Smooth muscle cell (in vitro differentiated cells): ENCODE results near the gene TMEM184A. TPM values are rescaled to one million over a fixed set of nuclear protein-coding genes. Genes with fewer than 3 reads are reported as not detected.

Source experiments
- DNase-seq: peaks from one replicate; lab custom pipeline; 2025; ENCODE audit not compliant: unreplicated experiment; lab: John Stamatoyannopoulos, UW
- H2AFZ ChIP-seq: fragments of 200-600 bp; sonication (generic); 2 replicates; pipeline ENCODE4 v1.6.0; 2016; ENCODE audit warnings: antibody characterized with exemption, low read depth, mild to moderate bottlenecking
- H3F3A ChIP-seq: fragments of 200-600 bp; sonication (generic); 2 replicates; pipeline ENCODE4 v1.6.0; 2017; ENCODE audit warnings: antibody characterized with exemption, low read depth
- H3K27ac ChIP-seq: fragments of 200-600 bp; sonication (generic); 2 replicates; pipeline ENCODE4 v1.5.1; 2016; ENCODE audit warnings: low read depth, mild to moderate bottlenecking
- H3K27me3 ChIP-seq: fragments of 200-600 bp; sonication (generic); 2 replicates; pipeline ENCODE4 v1.6.1; 2016; ENCODE audit warnings: low read depth, mild to moderate bottlenecking
- H3K36me3 ChIP-seq: fragments of 200-600 bp; sonication (generic); 2 replicates; pipeline ENCODE4 v1.5.1; 2016; ENCODE audit warnings: low read depth
- H3K4me1 ChIP-seq: fragments of 200-600 bp; sonication (generic); 2 replicates; pipeline ENCODE4 v1.5.1; 2016; ENCODE audit warnings: low read depth
- H3K4me2 ChIP-seq: fragments of 200-600 bp; sonication (generic); 2 replicates; pipeline ENCODE4 v1.6.0; 2016; ENCODE audit warnings: mild to moderate bottlenecking
- H3K4me3 ChIP-seq: fragments of 200-600 bp; sonication (generic); 2 replicates; pipeline ENCODE4 v1.5.1; 2016; ENCODE audit warnings: mild to moderate bottlenecking
- H3K79me2 ChIP-seq: fragments of 200-600 bp; sonication (generic); 2 replicates; pipeline ENCODE4 v1.6.0; 2016; ENCODE audit warnings: low read depth, mild to moderate bottlenecking
- H3K9ac ChIP-seq: fragments of 200-600 bp; sonication (generic); 2 replicates; pipeline ENCODE4 v1.6.0; 2016; ENCODE audit warnings: low read depth
- H3K9me3 ChIP-seq: fragments of 200-600 bp; sonication (generic); replicated peaks from 2 replicates; pipeline ENCODE4 v1.5.1; 2016; ENCODE audit warnings: low read depth
- H4K20me1 ChIP-seq: fragments of 200-600 bp; sonication (generic); 2 replicates; pipeline ENCODE4 v1.6.0; 2016; ENCODE audit warnings: low read depth
- CTCF ChIP-seq: fragments of 200-600 bp; sonication (generic); IDR thresholded peaks from 2 replicates; pipeline ENCODE4 v1.5.1; 2017; ENCODE audit warnings: borderline replicate concordance, mild to moderate bottlenecking, antibody characterized with exemption; ENCODE audit not compliant: insufficient read depth, poor library complexity, severe bottlenecking
- WGBS: methylation state at CpG from one replicate; pipeline ENCODE4 v1.1.7; 2016; ENCODE audit warnings: low lambda C conversion rate; 5-methylcytosine and 5-hydroxymethylcytosine counted together
- polyA plus RNA-seq: library from polyadenylated mRNA; unstranded; fragments of >200 nt; fragmentation: Nextera tagmentation; extraction: Ambion mirVana; gene quantifications from 2 replicates; pipeline ENCODE4 v1.2.1, GENCODE V29; 2016
- total RNA-seq: library from RNA; depleted of rRNA; stranded (reverse); fragments of >200 nt; gene quantifications from 2 replicates; pipeline ENCODE4 v1.2.3, GENCODE V29; 2014

The TMEM184A gene
- total and polyA plus RNA-seq, 2 experiments from 2014 or later: 1.6 to 4.8 TPM

GRCh38 chr7:1542329-1542728 lies 13.7 kb downstream of the TMEM184A start:
- Histone ChIP-seq H3K4me2 (no peak overlapping the region), H3F3A (no peaks in the 10 kb centered on the region), H3K36me3 (no peaks in the 10 kb centered on the region), H3K4me1 (peaks cover 7% of the 10 kb centered on the region), H3K79me2 (peaks cover 16% of the 10 kb centered on the region), H3K4me3 (no peak overlapping the region), H4K20me1 (no peaks in the 10 kb centered on the region), H3K27ac (no peak overlapping the region), H2AFZ (no peak overlapping the region), H3K27me3 (no peaks in the 10 kb centered on the region), H3K9ac (no peak overlapping the region), H3K9me3 (no peaks in the 10 kb centered on the region)
- 96% methylated on average over 21 of the region's 21 CpGs for WGBS
- no peak for DNase-seq
- TF ChIP-seq CTCF: no peak

GRCh38 chr7:1541431-1542162 lies 14.4 kb downstream of the TMEM184A start:
- Histone ChIP-seq H3K27me3 (no peaks in the 10 kb centered on the region), H3K4me1 (peaks cover 12% of the 10 kb centered on the region), H4K20me1 (no peaks in the 10 kb centered on the region), H3F3A (no peaks in the 10 kb centered on the region), H3K27ac (no peak overlapping the region), H2AFZ (no peak overlapping the region), H3K4me2 (no peak overlapping the region), H3K9me3 (no peaks in the 10 kb centered on the region), H3K36me3 (no peaks in the 10 kb centered on the region), H3K4me3 (no peak overlapping the region), H3K9ac (no peak overlapping the region), H3K79me2 (peaks cover 18% of the 10 kb centered on the region)
- 97% methylated on average over 29 of the region's 33 CpGs for WGBS
- no peak for DNase-seq
- no peak for TF ChIP-seq CTCF

GRCh38 chr7:1540776-1541271 lies 15.2 kb downstream of the TMEM184A start:
- H3K4me3 ChIP-seq: no peak overlapping the region
- no peak overlapping the region for H3K27ac ChIP-seq
- peaks cover 16% of the 10 kb centered on the region for H3K4me1 ChIP-seq
- no peak overlapping the region for H3K4me2 ChIP-seq
- H3K36me3 ChIP-seq: no peaks in the 10 kb centered on the region
- peaks cover 26% of the 10 kb centered on the region for H3K79me2 ChIP-seq
- no peaks in the 10 kb centered on the region for H4K20me1 ChIP-seq
- H3F3A ChIP-seq: no peaks in the 10 kb centered on the region
- no peaks in the 10 kb centered on the region for H3K27me3 ChIP-seq
- no peak overlapping the region for H3K9ac ChIP-seq
- TF ChIP-seq CTCF: no peak
- H3K9me3 ChIP-seq: no peaks in the 10 kb centered on the region
- no peak overlapping the region for H2AFZ ChIP-seq
- DNase-seq: no peak
- 96% methylated on average over 31 of the region's 31 CpGs for WGBS
